H1 (cell line): ENCODE data around the gene GPR179. TPM values are rescaled to one million over a fixed set of nuclear protein-coding genes. Genes with fewer than 3 reads are reported as not detected.

Experiments
- POLR2AphosphoS5 ChIP-seq: IDR thresholded peaks from 2 replicates; pipeline ENCODE4 v1.6.1; 2011; ENCODE audit warnings: low read depth, low read length
- polyA plus RNA-seq, 7 experiments: library from polyadenylated mRNA; depleted of rRNA in 3 of 7; stranded (reverse) in 5 of 7; unstranded in 2 of 7; fragments of >200 nt in 5 of 7; fragments of 200-250 nt in 2 of 7; gene quantifications; 1 replicate in 5 of 7; 2 replicates in 1 of 7; 4 replicates in 1 of 7; pipeline versions ENCODE4 v1.2.1 to v1.2.3, GENCODE V29; 2011 to 2013; ENCODE audit warnings: missing spikeins in 2 of 7, mixed read lengths in 2 of 7
- total RNA-seq: library from RNA; stranded (reverse); fragmentation: NEBNext Ultra II Directional; extraction: Animal tissue kit (Norgen Biotek cat#: 25700); gene quantifications from 2 replicates; pipeline ENCODE4 v1.2.1, GENCODE V29; 2021

Gene GPR179
- total and polyA plus RNA-seq, 2 of the 8 experiments (the other 6 are each of a cell fraction or from before 2014, with no cell fraction given): 0.02 to 0.07 TPM

GRCh38 chr17:38332735-38333134 lies 11.0 kb downstream of the GPR179 start (continued):
- no peak for TF ChIP-seq POLR2AphosphoS5
